Measurements from ENCODE around the gene DLAT.
"Not testable (repeated sequence)": the region's sequence is repeated elsewhere in the genome, so short reads cannot be mapped to it uniquely, and the experiment has no call there.

Gene DLAT

DNA sequence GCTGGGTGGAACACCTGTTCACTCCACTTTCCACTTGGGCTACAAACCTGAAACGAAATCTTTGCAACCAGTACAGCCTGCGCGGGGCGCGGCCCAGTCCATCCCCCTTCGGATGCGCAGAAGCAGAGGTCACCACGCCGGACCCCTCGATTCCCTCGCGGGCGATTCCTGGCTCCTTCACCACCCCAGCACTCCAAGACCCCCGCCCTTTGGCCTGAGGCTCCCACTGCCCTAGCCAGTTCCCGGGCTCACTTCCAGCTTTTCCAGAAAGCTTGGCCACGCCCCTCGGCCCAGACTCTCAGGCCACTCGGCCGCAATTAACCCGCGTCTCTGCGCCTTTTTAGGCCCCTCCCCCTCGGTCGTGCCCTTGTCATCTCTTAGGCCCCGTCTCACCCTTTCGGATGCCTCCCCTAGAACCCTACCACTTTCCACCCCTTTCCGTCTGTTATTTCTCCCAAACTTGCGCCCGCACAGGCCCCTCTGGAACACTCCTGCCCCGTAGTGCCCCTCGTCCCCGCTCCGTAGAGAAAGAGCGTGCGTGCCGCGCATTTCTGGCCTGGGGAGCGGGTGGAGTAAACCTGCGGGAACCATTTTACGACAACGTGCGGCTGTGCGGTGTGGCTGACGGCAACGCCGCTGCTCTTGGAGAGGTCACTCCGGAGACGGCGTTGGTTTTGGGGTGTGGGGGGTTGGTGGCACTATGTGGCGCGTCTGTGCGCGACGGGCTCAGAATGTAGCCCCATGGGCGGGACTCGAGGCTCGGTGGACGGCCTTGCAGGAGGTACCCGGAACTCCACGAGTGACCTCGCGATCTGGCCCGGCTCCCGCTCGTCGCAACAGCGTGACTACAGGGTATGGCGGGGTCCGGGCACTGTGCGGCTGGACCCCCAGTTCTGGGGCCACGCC, at the start of gene DLAT:
Gene DLAT (plus strand): TSS at position 636 of the 906 bp plus-strand sequence. CDS start 65 bp downstream, at position 701.
- peak; percentile 57 to 58 for DNase-seq (ENCODE audit: low read depth in 2 of 2)

DNA sequence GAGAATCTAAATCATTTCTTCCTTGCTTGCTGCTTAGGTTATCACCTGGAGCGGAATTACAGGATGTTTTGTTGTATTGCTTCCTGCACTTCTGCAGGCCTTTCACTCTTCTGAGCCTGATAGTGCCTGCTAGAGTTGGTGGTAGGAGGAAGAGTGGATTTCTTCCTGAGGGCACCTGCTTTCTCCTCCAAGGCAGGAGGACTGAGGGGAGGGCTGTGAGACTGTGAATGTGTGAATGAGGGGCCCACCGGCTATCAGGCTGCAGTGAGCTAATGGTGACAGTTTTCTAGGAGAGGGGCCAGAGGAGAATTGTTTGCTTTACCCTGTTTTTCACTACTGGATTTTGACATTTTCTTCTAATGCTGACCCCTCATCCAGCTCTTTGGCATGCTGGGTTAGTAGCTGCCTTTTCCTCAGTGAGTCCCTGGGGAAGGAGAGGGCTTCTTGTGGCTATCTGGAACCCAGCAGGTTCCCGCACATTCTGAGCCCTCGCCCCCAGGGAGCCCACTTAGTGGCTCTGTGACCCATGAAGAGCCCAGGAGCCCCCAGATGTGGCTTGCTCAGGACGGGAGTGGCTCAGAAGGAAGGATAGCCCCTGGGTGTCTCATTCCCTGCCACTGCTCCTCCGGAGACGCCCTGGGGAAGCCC, 49.0 kb upstream of the DLAT start:
- DNase-seq (ENCODE audit: low read depth in 2 of 2): no peak

- DNase-seq (ENCODE audit: low read depth in 2 of 2): no peak
Observed at GRCh38 chr11:111976767-111977145, 48.5 kb upstream of the DLAT start.

DNA sequence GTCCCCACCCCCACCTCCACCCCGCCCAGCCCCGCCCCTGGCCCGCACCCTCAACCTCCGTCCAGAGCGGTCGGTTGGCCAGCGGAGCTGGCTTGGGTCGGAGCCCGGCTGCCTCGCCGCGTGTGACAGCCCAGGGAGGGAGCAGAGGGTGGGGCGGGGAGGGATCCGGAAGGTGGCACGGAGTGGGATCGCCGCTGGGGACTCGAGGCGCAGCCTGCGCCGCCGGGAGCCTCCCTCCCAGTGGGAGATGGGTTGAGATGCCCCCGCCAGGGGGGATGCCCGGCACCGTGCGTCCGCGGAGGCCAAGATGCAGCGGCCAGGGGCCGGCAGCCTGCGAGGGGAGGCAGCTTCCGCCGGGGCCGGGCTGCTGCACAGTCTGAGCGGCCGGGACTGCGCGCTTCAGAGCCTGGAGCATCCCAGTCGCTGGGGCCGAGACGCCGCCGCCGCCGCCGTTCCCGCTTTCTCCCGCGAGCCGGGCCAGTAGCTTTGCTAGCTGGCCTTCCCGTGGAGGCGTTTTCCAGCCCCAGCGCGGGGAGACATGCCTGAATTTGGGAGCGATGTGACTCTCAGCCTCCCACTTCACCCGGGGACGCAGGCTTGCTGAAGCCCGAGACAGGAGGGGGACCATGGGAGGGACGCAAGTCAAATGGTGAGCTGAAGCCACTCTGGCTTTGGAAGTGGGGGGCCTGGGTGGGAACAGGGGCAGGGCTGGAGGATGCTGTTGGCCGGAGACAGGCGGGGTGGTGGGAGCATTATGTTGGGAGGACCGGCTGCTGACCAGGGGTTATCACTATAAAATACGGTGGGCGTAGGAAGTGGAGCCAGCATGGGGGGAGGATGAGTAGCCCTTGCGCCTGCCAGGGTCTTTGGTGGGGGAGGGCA, 47.8 kb upstream of the DLAT start:
- DNase-seq (ENCODE audit: low read depth in 2 of 2): no peak

- DNase-seq (ENCODE audit: low read depth in 2 of 2): no peak
Observed at GRCh38 chr11:111978028-111978771, 47.0 kb upstream of the DLAT start.

GRCh38 chr11:111980062-111980461, 45.1 kb upstream of the DLAT start:
- DNase-seq (ENCODE audit: low read depth in 2 of 2): no peak

GRCh38 chr11:111981270-111981669, 43.9 kb upstream of the DLAT start:
- DNase-seq (ENCODE audit: low read depth in 2 of 2): no peak

GRCh38 chr11:111982019-111982464, 43.2 kb upstream of the DLAT start:
- peak in 1 of 2 donors; percentile 16 for DNase-seq (ENCODE audit: low read depth in 2 of 2)

DNA sequence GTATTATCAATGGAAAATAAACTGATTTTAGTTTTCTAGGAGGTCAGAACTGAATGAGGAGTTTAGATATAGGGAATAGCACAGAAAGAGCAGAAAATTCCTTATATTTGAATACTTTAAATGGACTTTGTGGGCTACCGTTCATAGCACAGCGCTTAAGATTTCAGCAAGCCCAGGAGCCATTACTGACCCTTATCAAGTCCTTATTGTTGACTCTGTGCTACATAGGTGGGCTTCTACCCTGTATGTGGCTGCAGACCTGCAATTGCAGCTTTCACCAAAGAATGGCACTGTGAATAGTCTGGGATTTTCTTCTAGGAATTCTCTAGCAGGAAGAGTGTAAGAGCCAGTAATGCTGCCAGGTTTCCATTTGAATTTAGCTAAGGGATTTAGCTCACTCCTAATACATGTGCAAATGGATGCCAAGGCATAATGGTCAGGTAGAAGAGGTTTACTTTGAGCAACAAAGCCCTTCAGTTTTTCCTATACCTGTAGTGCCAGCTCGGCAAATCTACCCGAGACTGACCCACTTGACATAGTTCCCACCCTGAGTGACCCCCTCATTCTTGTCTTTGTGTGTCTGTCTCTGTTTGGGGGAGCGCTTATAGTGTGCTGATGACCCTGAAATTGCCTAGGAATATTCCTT, 42.5 kb upstream of the DLAT start:
- DNase-seq (ENCODE audit: low read depth in 2 of 2): no peak

DNA sequence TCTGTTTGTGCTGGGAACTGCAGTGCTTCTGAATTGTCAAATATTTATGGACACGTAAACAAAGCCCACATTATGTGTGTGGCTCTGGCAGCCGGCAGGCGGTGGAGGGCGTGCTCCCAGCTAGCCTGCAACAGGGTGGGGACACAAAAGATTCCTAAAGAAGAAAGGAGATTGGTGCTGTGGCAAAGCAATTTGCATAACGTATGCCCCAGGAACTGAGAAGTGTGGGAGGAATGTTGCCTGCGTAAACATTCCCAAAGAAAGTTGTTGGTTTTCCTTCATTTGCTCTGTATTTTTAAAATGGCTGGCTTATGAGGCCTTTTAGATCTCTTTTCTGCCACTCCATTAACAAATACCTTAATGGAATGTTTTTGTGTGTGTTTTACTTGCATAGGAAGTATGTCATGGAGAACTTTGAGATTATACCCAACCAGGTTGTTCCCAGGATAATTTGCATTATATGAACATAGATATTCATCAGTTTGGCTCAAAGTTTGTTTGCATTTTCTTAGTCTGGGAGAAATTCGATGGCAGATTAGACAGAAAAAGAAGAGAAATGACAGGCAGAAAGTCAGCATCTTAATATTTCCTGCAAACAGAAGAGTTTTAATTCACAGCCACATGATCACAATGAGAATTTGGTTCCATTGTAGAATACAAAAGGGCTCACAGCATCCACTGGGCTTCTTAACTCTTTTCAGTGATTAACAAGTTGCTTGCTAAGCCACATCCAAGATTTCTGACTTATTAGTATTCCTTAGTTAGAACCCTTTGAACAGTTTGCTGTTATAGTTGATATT, 41.8 kb upstream of the DLAT start:
- DNase-seq (ENCODE audit: low read depth in 2 of 2): no peak

GRCh38 chr11:111986589-111986988, 38.6 kb upstream of the DLAT start:
- DNase-seq (ENCODE audit: low read depth in 2 of 2): no peak

DNA sequence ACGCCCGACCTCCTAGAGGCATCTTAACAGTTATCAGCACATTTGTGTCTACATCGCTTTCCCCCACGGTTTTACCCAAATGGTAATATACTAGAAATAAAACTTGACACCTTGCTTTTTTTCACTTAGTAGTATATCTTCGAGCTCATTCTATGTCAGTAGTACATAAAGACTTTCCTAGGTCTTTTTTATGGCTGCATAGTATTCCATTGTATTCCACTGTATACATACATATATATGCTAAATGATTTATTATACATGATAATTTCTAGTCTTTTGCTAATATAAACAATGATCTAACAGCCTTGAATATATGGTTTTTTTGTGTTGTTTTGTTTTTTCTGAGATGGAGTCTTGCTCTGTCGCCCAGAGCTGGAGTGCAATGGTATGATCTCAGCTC, 34.8 kb upstream of the DLAT start:
- no peak for DNase-seq (ENCODE audit: low read depth in 2 of 2)

DNA sequence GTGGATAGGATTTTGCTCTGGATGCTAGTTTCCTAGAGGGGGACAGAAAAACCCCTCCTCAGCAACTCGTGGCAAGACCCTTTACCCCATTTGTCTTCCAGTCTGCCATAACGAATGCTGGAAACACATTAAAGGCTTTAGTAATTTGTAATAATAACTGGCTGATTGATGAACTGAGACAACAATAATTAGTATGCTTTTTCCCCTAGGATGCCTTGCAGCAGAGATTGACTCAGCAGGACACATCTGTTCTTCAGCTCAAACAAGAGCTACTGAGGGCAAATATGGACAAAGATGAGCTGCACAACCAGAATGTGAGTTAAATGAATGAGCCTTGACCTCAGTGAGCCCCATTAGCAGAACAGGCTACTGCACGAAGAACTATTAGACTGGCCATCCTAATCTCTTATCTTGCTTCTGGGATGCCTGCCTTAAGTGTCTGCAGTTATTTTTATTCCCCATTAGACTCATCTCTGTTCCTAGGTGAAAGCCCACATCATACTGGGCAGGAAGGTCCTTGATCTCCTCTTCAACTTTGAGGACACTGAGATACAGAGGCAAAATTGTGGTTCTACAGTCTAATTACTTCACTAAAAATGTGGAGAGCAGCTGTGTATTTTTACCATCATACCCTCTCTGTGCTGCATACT, 32.9 kb upstream of the DLAT start:
- no peak for DNase-seq (ENCODE audit: low read depth in 2 of 2)

GRCh38 chr11:111996129-111996528, 29.1 kb upstream of the DLAT start:
- no peak for DNase-seq (ENCODE audit: low read depth in 2 of 2)

DNA sequence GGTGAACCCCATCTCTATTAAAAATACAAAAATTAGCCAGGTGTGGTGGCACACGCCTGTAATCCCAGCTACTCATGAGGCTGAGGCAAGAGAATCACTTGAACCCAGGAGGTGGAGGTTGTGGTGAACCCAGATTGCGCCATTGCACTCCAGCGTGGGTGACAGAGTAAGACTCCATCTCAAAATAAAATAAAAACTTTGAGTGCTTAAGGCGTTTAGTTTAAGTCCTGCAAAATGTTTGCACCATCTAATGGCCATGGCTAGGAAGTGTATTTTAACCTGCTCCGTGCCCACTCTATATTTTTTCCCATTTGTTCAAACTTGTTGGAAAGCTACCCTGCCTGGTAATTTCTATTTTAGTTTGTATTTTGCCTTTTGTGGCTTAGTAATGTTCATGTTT, 28.5 kb upstream of the DLAT start:
- DNase-seq (ENCODE audit: low read depth in 2 of 2): not testable (repeated sequence)

- DNase-seq (ENCODE audit: low read depth in 2 of 2): no peak
Observed at GRCh38 chr11:111999111-111999510, 26.1 kb upstream of the DLAT start.

- no peak for DNase-seq (ENCODE audit: low read depth in 2 of 2)
Observed at GRCh38 chr11:112000703-112001102, 24.5 kb upstream of the DLAT start.

GRCh38 chr11:112002491-112003216, 22.6 kb upstream of the DLAT start:
- no peak for DNase-seq (ENCODE audit: low read depth in 2 of 2)

- DNase-seq (ENCODE audit: low read depth in 2 of 2): no peak
Observed at GRCh38 chr11:112004389-112004788, 20.8 kb upstream of the DLAT start.
